ENCODE measurements around the gene FLT4. TPM values are rescaled to one million over a fixed set of nuclear protein-coding genes. Genes with fewer than 3 reads are reported as not detected.

Gene FLT4
- total and polyA plus RNA-seq, 7 donors, result 1.7 to 7.3 (median 3.5) TPM

DNA sequence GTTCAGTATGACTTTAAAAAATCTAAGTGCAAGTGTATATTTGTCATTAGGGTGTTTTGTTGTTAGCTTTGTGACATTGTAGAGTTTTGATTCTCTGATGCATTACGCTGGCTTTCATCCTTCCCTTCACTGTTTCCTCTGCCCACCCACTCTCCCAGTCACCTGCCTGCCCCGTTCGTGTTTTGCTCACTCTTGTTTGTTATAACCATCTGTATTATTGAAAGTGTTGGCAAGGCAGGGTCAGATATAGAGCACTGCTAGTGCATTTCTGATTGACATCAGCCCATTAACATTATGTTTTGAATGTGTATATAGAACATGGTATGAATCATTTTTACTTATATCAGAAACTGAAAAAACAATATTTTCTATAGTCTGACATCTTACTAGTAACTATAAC is 85.4 kb downstream of the FLT4 start:
- no peaks in the 10 kb centered on the region for H3K4me1 ChIP-seq

DNA sequence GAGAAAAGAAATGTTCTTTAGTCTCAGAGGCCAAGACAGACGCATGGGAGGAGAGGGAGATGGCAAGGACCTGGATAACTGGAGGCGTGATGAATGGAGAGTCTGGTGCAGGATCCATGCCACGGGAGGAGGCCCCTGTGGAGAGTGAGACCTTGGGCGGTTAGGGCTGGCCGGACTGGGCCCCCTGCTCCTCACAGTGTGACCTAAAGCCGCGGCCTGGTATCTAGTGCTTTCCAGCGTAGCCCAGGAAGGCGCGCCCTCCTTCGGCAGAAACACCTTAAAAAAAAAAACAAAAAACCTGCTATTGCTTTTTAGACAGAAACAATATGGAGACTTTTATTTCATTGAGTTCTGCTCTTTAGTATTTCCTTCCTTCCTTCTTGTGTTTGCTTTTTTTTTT is 91.2 kb downstream of the FLT4 start:
- no peaks in the 10 kb centered on the region for H3K9me3 ChIP-seq
- H3K36me3 ChIP-seq (ENCODE audit: insufficient read depth in 1 of 2, low read depth in 1 of 2), result peaks cover 0 to 28% of the 10 kb centered on the region in 2 donors
- no peak for ATAC-seq
- no peak overlapping the region for H3K27ac ChIP-seq
- intact Hi-C loops (cut with DNase I), result no loop called here
- no peak overlapping the region for H3K4me3 ChIP-seq
- no peak for DNase-seq
- no peaks in the 10 kb centered on the region for H3K27me3 ChIP-seq (ENCODE audit: insufficient read depth in 3 of 3, low read length in 2 of 3)
- no peak for TF ChIP-seq CTCF (IDR thresholded peaks at IDR 0.05)
- WGBS, 3 donors, result 93 to 96% (median 94%) methylated on average over 11 of the region's 11 CpGs
- no peaks in the 10 kb centered on the region for H3K4me1 ChIP-seq

More for the DNA sequence above, 85.4 kb downstream of the FLT4 start:
- no peaks in the 10 kb centered on the region for H3K9me3 ChIP-seq
- intact Hi-C loops (cut with DNase I), result no loop called here
- TF ChIP-seq CTCF (IDR thresholded peaks at IDR 0.05), result no peak
- H3K36me3 ChIP-seq (ENCODE audit: insufficient read depth in 1 of 2, low read depth in 1 of 2), result peaks cover 9 to 43% of the 10 kb centered on the region in 2 donors
- DNase-seq (no peak), ATAC-seq (no peak)
- H3K27me3 ChIP-seq (ENCODE audit: insufficient read depth in 3 of 3, low read length in 2 of 3), result no peaks in the 10 kb centered on the region
- 84 to 89% (median 86%) methylated on average over 3 of the region's 3 CpGs for WGBS, 3 donors
- H3K27ac ChIP-seq, result no peak overlapping the region
- no peak overlapping the region for H3K4me3 ChIP-seq

DNA sequence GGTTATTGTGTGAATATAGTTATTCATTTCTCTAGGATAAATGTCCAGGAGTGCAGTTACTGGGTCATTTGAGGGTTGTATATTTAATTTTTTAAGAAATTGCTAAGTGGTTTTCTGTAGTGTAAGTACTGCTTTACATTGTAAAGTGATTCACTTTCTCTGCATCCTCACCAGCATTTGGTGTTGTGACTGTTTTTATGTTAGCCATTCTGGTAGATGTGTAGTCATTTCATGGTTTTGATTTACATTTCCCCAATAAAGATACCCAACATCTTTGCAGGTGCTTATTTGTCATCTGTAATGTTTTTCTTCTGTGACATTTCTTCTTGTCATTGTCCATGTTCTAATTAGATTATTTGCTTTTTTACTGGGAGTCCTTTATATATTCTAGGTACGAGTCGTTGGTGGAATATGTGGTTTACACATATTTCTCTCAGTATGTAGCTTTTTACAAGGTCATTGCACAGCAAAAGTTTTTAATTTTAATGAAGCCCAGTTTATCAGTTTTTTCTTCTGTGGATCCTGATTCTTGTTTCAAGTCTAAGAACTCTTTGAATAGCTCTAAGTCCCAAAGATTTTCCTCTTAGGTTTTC is 92.1 kb downstream of the FLT4 start:
- H3K36me3 ChIP-seq (ENCODE audit: insufficient read depth in 1 of 2, low read depth in 1 of 2), result peaks cover 0 to 33% of the 10 kb centered on the region in 2 donors
- 93 to 99% (median 94%) methylated on average over 2 of the region's 2 CpGs for WGBS, 3 donors
- no peaks in the 10 kb centered on the region for H3K4me1 ChIP-seq
- H3K27ac ChIP-seq, result no peak overlapping the region
- intact Hi-C loops (cut with DNase I), result no loop called here
- no peak for TF ChIP-seq CTCF (IDR thresholded peaks at IDR 0.05)
- H3K9me3 ChIP-seq, result no peaks in the 10 kb centered on the region
- ATAC-seq (no peak), DNase-seq (no peak)
- H3K4me3 ChIP-seq, result no peak overlapping the region
- H3K27me3 ChIP-seq (ENCODE audit: insufficient read depth in 3 of 3, low read length in 2 of 3), result no peaks in the 10 kb centered on the region

DNA sequence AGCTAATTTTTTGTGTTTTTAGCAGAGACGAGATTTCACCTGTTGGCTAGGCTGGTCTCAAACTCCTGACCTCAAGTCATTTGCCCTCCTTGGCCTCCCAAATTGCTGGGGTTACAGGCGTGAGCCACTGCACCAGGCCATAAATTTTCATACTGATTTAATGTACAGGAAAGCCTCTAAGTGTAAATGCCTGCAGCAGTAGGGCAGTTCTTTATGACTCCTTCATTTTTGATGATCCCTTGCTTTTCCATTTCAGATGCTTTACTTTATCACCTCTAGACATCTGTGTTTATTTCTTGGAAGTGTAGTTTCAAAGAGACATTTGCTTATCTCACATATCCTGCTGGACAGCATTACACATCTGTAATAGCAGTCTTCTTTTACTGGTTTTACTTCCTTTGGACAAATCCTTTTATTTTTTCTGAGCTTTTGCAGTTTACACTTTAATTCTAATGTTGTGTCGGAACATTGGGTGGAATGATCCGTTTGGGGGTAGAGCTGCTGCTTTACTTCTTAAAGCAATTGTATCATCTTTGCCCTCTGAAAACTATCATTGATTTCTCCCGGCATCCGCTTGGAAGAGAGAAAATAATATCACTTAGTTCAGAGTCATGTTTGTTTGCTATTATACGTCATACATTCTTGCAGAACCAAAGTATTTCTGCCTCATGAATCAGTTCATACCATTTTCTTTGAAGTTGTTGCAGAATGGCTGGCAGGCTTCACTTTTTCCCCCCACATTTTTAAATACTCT is 94.1 kb downstream of the FLT4 start:
- Histone ChIP-seq H3K4me3 (no peak overlapping the region), H3K27ac (no peak overlapping the region), H3K4me1 (no peaks in the 10 kb centered on the region), H3K9me3 (no peaks in the 10 kb centered on the region), H3K36me3 (ENCODE audit: insufficient read depth in 1 of 2, low read depth in 1 of 2) (peaks cover 0 to 44% of the 10 kb centered on the region in 2 donors), H3K27me3 (ENCODE audit: insufficient read depth in 3 of 3, low read length in 2 of 3) (no peaks in the 10 kb centered on the region)
- ATAC-seq, result no peak
- DNase-seq, result no peak
- TF ChIP-seq CTCF (IDR thresholded peaks at IDR 0.05), result no peak
- intact Hi-C loops (cut with DNase I), result no loop called here
- WGBS, 3 donors, result 90 to 92% (median 90%) methylated on average over 7 of the region's 7 CpGs
